Erythroblast (primary cell): ENCODE results near the gene PRICKLE1.
"Not testable (repeated sequence)": the region's sequence is repeated elsewhere in the genome, so short reads cannot be mapped to it uniquely, and the experiment has no call there.

ENCODE experiments used
- GATA1 ChIP-seq: IDR thresholded peaks from 2 replicates; pipeline ENCODE4 v1.6.1; 2011; ENCODE audit warnings: low read depth, mild to moderate bottlenecking, control low read depth, low read length, moderate library complexity
- POLR2A ChIP-seq: IDR thresholded peaks from 2 replicates; pipeline ENCODE4 v1.6.1; 2011; ENCODE audit warnings: mild to moderate bottlenecking, low read length

DNA sequence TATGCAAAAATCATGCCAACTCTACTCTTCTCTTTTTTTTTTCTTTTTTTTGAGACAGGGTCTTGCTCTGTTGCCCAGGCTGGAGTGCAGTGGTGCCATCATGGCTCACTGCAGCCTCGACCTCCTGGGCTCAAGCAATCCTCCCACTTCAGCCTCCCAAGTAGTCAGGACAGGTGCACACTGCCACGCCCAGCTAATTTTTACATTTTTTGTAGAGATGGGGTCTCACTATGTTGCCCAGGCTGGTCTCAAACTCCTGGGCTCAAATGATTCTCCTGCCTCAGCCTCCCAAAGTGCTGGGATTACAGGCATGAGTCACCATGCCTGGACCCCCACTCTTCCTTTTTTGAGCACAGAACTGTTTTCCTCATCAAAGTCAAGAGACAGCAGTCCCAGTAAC lies 48.2 kb downstream of the PRICKLE1 start:
- not testable (repeated sequence) for TF ChIP-seq POLR2A, GATA1
